CD4-positive, alpha-beta memory T cell (primary cell): ENCODE measurements around the gene PLA2G2E. TPM values are rescaled to one million over a fixed set of nuclear protein-coding genes. Genes with fewer than 3 reads are reported as not detected.
"Not testable (repeated sequence)": the region's sequence is repeated elsewhere in the genome, so short reads cannot be mapped to it uniquely, and the experiment has no call there.

Source experiments
- CTCF ChIA-PET: fragments of 350-600 bp; sonication (Branson Sonifier 250); formaldehyde crosslinking; loops from one replicate; lab custom pipeline; 2021; ENCODE audit warnings: inconsistent platforms; ENCODE audit not compliant: partially characterized antibody; lab: Charles Lee
- POLR2A ChIA-PET: fragments of 350-600 bp; sonication (Branson Sonifier 250); formaldehyde crosslinking; loops from one replicate; lab custom pipeline; 2021; ENCODE audit not compliant: partially characterized antibody; lab: Charles Lee
- DNase-seq, 5 donors: peaks; one replicate each; pipeline versions ENCODE4 v3.0.0 to v3.0.0-alpha.2; 2020 to 2022; ENCODE audit warnings: mixed read lengths in 1 of 5
- H3K27ac ChIP-seq: one replicate; pipeline ENCODE4 v1.7.0; 2013; ENCODE audit warnings: low read depth, low read length
- H3K27me3 ChIP-seq: 2 replicates; pipeline ENCODE4 v1.7.0; 2013; ENCODE audit warnings: mild to moderate bottlenecking, low read length, moderate library complexity; ENCODE audit not compliant: insufficient read depth
- H3K36me3 ChIP-seq: 2 replicates; pipeline ENCODE4 v1.7.0; 2013; ENCODE audit warnings: mild to moderate bottlenecking, low read length, moderate library complexity; ENCODE audit not compliant: insufficient read depth
- H3K4me1 ChIP-seq: 2 replicates; pipeline ENCODE4 v1.7.0; 2013; ENCODE audit warnings: mild to moderate bottlenecking, low read length, moderate library complexity; ENCODE audit not compliant: insufficient read depth
- H3K4me3 ChIP-seq, 2 donors: one replicate each; pipeline ENCODE4 v1.7.0; 2013; ENCODE audit warnings: low read length in 2 of 2, mild to moderate bottlenecking in 1 of 2
- H3K9me3 ChIP-seq, 2 donors: one replicate each; pipeline ENCODE4 v1.7.0; 2013; ENCODE audit warnings: low read length in 2 of 2, control low read depth in 1 of 2; ENCODE audit not compliant: control insufficient read depth in 1 of 2
- H3K27ac Mint-ChIP-seq, 7 donors: one replicate each; pipeline ENCODE4 v1.8.0; 2020 to 2021; ENCODE audit warnings: mixed read lengths in 7 of 7, mild to moderate bottlenecking in 6 of 7, inconsistent platforms in 3 of 7, moderate library complexity in 3 of 7
- H3K27me3 Mint-ChIP-seq, 2 donors: one replicate each; pipeline ENCODE4 v1.8.0; 2020 to 2021; ENCODE audit warnings: mixed read lengths in 2 of 2
- H3K36me3 Mint-ChIP-seq, 2 donors: one replicate each; pipeline ENCODE4 v1.8.0; 2020 to 2021; ENCODE audit warnings: mixed read lengths in 2 of 2, inconsistent platforms in 1 of 2, mild to moderate bottlenecking in 1 of 2
- H3K4me1 Mint-ChIP-seq, 4 donors: one replicate each; pipeline ENCODE4 v1.8.0; 2020 to 2021; ENCODE audit warnings: mixed read lengths in 4 of 4, mild to moderate bottlenecking in 1 of 4
- H3K4me3 Mint-ChIP-seq, 8 donors: one replicate each; pipeline ENCODE4 v1.8.0; 2020 to 2021; ENCODE audit warnings: mixed read lengths in 8 of 8, mild to moderate bottlenecking in 7 of 8, moderate library complexity in 6 of 8, inconsistent platforms in 3 of 8
- H3K9me3 Mint-ChIP-seq, 8 donors: one replicate each; pipeline ENCODE4 v1.8.0; 2020 to 2021; ENCODE audit warnings: mixed read lengths in 8 of 8, mild to moderate bottlenecking in 5 of 8, inconsistent platforms in 3 of 8, moderate library complexity in 1 of 8
- intact Hi-C: fragments of 100-400 bp; cut with micrococcal nuclease; formaldehyde crosslinking; loops from one replicate; pipeline ENCODE4 v1.15.1; 2023
- polyA plus RNA-seq, 2 donors: library from polyadenylated mRNA; unstranded; fragments of 300-500 nt; fragmentation: Illumina TruSeq; gene quantifications; one replicate each; pipeline ENCODE4 v1.2.3, GENCODE V29; 2021
- total RNA-seq, 2 experiments: library from RNA; stranded (reverse); gene quantifications; one replicate each; pipeline ENCODE4 v1.2.3, GENCODE V29; 2021

PLA2G2E gene
- total and polyA plus RNA-seq, 4 experiments from 2014 or later, result not detected

DNA sequence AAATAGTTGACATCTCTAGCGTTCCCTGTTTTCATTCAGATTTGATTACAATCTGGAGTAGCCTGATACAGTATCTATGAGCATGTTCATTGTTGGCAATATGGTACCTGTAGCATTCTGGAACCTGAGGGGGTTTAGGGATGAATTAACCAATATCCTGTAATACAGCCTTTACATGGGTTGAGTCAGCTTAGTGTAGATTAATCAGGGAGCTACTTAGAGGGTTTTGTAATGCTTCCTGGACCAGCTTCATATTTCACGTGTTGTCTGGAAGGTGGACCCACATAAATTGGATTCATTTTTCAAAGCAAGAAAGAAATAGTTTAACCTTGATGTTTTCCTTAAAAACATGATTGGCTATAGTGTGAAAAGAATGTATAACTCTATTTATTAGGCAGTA, 37.6 kb downstream of the PLA2G2E start:
- ChIA-PET POLR2A (no interaction called here), CTCF (interaction anchor here (0.6 kb wide), 1 partner anchor 93 kb away, joined by 5 read pairs; no protein-coding TSS in a partner anchor)
- H3K27ac Mint-ChIP-seq, result no peak overlapping the region
- Histone ChIP-seq H3K4me1 (peaks cover 27% of the 10 kb centered on the region), H3K27me3 (no peaks in the 10 kb centered on the region), H3K9me3 (no peaks in the 10 kb centered on the region), H3K4me3 (no peak overlapping the region), H3K27ac (no peak overlapping the region), H3K36me3 (no peaks in the 10 kb centered on the region)
- peaks cover 0 to 10% of the 10 kb centered on the region in 2 donors for H3K36me3 Mint-ChIP-seq
- intact Hi-C loops, result no loop called here
- H3K9me3 Mint-ChIP-seq, result no peaks in the 10 kb centered on the region
- H3K4me1 Mint-ChIP-seq, result peaks cover 32 to 57% (median 41%) of the 10 kb centered on the region in 4 donors
- DNase-seq, result no peak
- H3K27me3 Mint-ChIP-seq, result peaks cover 2 to 3% of the 10 kb centered on the region in 2 donors
- no peak overlapping the region for H3K4me3 Mint-ChIP-seq

DNA sequence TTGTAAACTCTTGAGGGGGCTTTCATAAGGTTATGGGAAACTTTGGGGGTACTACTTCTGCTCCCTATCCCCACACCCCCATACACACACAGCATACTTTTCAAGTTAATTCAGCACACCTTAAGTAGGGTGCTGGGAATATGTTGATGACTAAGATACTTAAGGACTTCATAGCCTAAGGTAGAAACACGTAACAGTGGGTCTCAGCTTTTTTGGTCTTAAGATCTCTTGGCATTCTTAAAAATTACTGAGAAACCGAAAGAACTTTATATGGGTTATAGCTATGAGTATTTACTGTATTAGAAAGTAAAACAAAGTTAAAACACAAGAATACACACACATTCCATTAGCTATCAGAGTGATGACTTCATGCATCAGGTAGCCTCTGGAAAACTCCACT, 39.1 kb downstream of the PLA2G2E start:
- no peaks in the 10 kb centered on the region for H3K27me3 ChIP-seq
- H3K36me3 ChIP-seq, result no peaks in the 10 kb centered on the region
- intact Hi-C loops, result no loop called here
- no peaks in the 10 kb centered on the region for H3K9me3 Mint-ChIP-seq
- H3K4me1 ChIP-seq, result peaks cover 27% of the 10 kb centered on the region
- peaks cover 2 to 10% of the 10 kb centered on the region in 2 donors for H3K27me3 Mint-ChIP-seq
- CTCF ChIA-PET, result no interaction called here
- H3K27ac Mint-ChIP-seq, result peak overlapping the region in 2 of 7 donors; percentile 43 to 91
- no peaks in the 10 kb centered on the region for H3K36me3 Mint-ChIP-seq
- H3K4me3 Mint-ChIP-seq, result peak overlapping the region in 7 of 8 donors; percentile 25 to 94 (median 89)
- peaks cover 29 to 57% (median 40%) of the 10 kb centered on the region in 4 donors for H3K4me1 Mint-ChIP-seq
- H3K9me3 ChIP-seq, result no peaks in the 10 kb centered on the region
- H3K27ac ChIP-seq, result no peak overlapping the region
- H3K4me3 ChIP-seq, result no peak overlapping the region
- POLR2A ChIA-PET, result no interaction called here
- no peak for DNase-seq

DNA sequence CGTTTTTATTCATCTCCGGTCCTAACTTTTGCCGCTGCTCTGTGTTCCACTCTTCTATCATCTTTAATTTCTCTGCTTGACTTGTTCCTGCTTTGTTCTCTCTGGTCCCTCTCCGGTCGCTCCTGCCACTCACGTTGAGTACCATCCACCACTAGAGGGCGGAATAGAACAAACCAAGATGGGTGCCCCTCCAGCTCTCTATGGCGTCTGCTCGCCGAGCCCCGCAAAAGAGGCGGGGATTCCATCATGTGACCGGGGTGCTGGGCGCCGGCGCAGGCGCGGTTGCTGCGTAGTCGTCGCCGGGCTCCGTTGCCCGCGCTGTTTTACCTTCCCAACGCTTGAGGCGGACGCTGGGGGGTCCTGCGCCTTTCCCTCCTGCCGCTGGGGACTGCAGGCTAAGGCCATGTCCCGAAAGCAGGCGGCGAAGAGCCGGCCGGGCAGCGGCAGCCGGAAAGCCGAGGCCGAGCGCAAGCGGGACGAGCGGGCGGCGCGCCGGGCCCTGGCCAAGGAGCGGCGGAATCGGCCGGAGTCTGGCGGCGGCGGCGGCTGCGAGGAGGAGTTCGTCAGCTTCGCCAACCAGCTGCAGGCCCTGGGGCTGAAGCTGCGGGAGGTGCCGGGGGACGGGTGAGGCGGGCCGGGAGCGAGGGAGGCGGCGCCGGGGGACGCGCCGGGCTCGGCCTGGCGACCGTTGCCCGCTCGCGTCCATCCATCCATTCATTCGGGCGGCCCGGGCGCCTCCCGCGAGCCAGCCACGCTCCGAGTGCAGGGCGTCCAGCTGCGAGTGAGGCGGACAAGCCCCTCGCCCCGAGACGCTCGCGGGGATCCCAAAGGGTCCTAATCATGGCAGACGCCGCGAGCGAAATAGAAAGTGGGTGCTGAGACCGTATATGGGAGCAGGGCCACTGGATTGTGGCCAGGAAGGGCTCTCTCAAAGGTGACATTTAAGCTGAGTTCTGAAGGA, 41.0 kb downstream of the PLA2G2E start, which contains the start of gene OTUD3:
Gene OTUD3, plus strand, starts transcription at position 285 of the 961 bp plus-strand sequence. Its CDS starts 119 bp downstream, at position 404.
- peak within 1 kb of the TSS; percentile 62 to 66 for H3K4me3 ChIP-seq
- H3K4me1 ChIP-seq, result peaks cover 27% of the 10 kb centered on the region
- peak within 1 kb of the TSS; percentile 77 for H3K27ac ChIP-seq
- Mint-ChIP-seq H3K4me1 (peaks cover 20 to 43% (median 31%) of the 10 kb centered on the region in 4 donors), H3K4me3 (peak within 1 kb of the TSS; percentile 88 to 94 (median 90)), H3K36me3 (no peaks in the 10 kb centered on the region), H3K27me3 (peaks cover 10 to 16% of the 10 kb centered on the region in 2 donors), H3K27ac (peak within 1 kb of the TSS; percentile 64 to 92 (median 81)), H3K9me3 (no peaks in the 10 kb centered on the region)
- no peaks in the 10 kb centered on the region for H3K27me3 ChIP-seq
- no peaks in the 10 kb centered on the region for H3K36me3 ChIP-seq
- no peaks in the 10 kb centered on the region for H3K9me3 ChIP-seq
- POLR2A ChIA-PET, result interaction anchor here (0.7 to 1.2 kb wide), 6 partner anchors 14 to 752 kb away, joined by 3 to 4 read pairs (median 3); partner anchors contain the start of genes CAMK2N1 and MUL1
- intact Hi-C loops, result no loop called here
- peak; percentile 96 to 97 (median 97) for DNase-seq
- CTCF ChIA-PET, result interaction anchor here (0.7 to 1.3 kb wide), 7 partner anchors 9 to 330 kb away, joined by 3 to 5 read pairs (median 4); no protein-coding TSS in a partner anchor

DNA sequence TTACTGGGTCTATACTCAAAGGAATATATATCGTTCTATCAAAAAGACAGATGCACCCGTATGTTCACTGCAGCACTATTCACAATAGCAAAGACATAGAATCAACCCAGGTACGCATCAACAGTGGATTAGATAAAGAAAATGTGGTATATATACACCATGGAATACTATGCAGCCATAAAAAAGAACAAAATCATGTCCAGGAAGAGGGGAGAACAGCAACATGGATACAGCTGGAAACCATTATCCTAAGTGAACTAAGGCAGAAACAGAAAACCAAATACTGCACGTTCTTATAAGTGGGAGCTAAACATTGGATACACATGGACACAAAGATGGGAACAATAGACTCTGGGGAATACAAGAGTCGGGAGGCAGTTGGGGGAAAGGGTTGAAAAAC, 42.6 kb downstream of the PLA2G2E start:
- H3K9me3 Mint-ChIP-seq, H3K27ac ChIP-seq, H3K36me3 ChIP-seq, H3K9me3 ChIP-seq, H3K27me3 ChIP-seq, intact Hi-C loops, H3K4me3 ChIP-seq, CTCF ChIA-PET, H3K4me3 Mint-ChIP-seq, DNase-seq, H3K36me3 Mint-ChIP-seq, POLR2A ChIA-PET: not testable (repeated sequence)
- peaks cover 27% of the 10 kb centered on the region for H3K4me1 ChIP-seq
- Mint-ChIP-seq H3K27ac (peak overlapping the region in 2 of 7 donors; percentile 8 to 61), H3K27me3 (peaks cover 20 to 26% of the 10 kb centered on the region in 2 donors), H3K4me1 (peaks cover 20 to 36% (median 29%) of the 10 kb centered on the region in 4 donors)

DNA sequence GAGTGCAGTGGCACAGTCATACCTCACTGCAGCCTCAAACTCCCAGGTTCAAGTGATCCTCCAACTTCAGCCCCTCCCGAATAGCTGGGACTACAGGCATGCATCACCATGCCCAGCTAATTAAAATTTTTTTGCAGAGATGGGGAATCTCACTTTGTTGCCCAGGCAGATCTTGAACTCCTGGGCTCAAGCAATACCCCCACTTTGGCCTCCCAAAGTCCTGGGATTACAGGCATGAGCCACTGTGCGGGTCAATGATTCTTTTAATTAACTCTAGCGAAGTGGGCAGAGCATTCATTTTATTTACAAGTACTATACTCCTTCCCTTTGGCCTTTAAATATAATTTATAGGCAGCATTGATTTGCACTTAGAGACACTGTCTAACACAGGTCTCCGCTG, 43.8 kb downstream of the PLA2G2E start:
- no peaks in the 10 kb centered on the region for H3K36me3 Mint-ChIP-seq
- intact Hi-C loops, result no loop called here
- CTCF ChIA-PET, result no interaction called here
- Histone ChIP-seq H3K9me3 (no peaks in the 10 kb centered on the region), H3K27me3 (no peaks in the 10 kb centered on the region), H3K36me3 (no peaks in the 10 kb centered on the region), H3K4me1 (peaks cover 24% of the 10 kb centered on the region), H3K4me3 (no peak overlapping the region), H3K27ac (no peak overlapping the region)
- H3K9me3 Mint-ChIP-seq, result no peaks in the 10 kb centered on the region
- no peak for DNase-seq
- H3K4me1 Mint-ChIP-seq, result peaks cover 14 to 25% (median 20%) of the 10 kb centered on the region in 4 donors
- H3K27ac Mint-ChIP-seq, result no peak overlapping the region
- POLR2A ChIA-PET, result interaction anchor here (0.7 kb wide), 1 partner anchor 21 kb away, joined by 4 read pairs; no protein-coding TSS in a partner anchor
- peaks cover 27 to 30% of the 10 kb centered on the region in 2 donors for H3K27me3 Mint-ChIP-seq
- no peak overlapping the region for H3K4me3 Mint-ChIP-seq

DNA sequence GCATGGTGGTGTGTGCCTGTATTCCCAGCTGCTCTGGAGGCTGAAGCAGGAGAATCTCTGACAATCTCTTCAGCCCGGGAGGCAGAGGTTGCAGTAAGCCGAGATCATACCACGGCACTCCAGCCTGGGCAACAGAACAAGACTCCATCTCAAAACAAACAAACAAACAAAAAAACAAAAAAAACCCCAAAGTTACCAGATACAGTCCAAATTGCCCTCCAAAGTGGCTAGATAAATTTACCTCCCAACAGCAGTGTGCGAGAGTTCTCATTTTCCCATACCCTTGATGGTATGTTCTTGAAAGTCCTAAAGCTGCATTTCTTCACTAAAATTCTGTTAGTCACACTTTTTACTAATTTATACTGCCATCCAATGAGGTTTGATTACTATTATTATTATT, 44.2 kb downstream of the PLA2G2E start:
- Histone ChIP-seq H3K9me3 (no peaks in the 10 kb centered on the region), H3K27ac (no peak overlapping the region), H3K27me3 (no peaks in the 10 kb centered on the region), H3K4me1 (peaks cover 20% of the 10 kb centered on the region), H3K4me3 (no peak overlapping the region), H3K36me3 (no peaks in the 10 kb centered on the region)
- no peaks in the 10 kb centered on the region for H3K36me3 Mint-ChIP-seq
- H3K27ac Mint-ChIP-seq, result no peak overlapping the region
- H3K4me3 Mint-ChIP-seq, result no peak overlapping the region
- intact Hi-C loops, result no loop called here
- DNase-seq, result no peak
- H3K4me1 Mint-ChIP-seq, result peaks cover 12 to 21% (median 17%) of the 10 kb centered on the region in 4 donors
- ChIA-PET CTCF (no interaction called here), POLR2A (interaction anchor here (0.7 kb wide), 1 partner anchor 21 kb away, joined by 4 read pairs; no protein-coding TSS in a partner anchor)
- H3K9me3 Mint-ChIP-seq, result no peaks in the 10 kb centered on the region
- H3K27me3 Mint-ChIP-seq, result peaks cover 29 to 32% of the 10 kb centered on the region in 2 donors

DNA sequence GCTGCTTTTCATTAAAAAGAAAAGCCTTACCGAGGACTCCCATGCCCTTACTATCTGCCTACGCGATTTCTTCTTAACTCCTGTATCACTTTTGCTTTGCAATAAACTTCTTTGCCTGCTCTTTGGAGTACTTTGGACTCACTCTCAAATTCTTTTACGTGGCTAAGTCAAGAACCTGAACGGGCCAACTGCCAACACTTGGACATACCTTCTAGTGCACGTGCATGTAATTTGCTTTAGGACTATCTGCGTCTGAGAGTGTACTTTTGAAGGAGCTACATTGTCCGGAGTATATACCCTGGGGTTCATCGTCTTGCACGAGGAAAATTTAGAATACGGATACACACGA, 44.8 kb downstream of the PLA2G2E start:
- Mint-ChIP-seq H3K27me3 (peaks cover 29 to 32% of the 10 kb centered on the region in 2 donors), H3K27ac (no peak overlapping the region), H3K36me3 (no peaks in the 10 kb centered on the region), H3K9me3 (no peaks in the 10 kb centered on the region), H3K4me3 (no peak overlapping the region), H3K4me1 (peaks cover 9 to 15% (median 12%) of the 10 kb centered on the region in 4 donors)
- no peaks in the 10 kb centered on the region for H3K36me3 ChIP-seq
- H3K27me3 ChIP-seq, result no peaks in the 10 kb centered on the region
- H3K27ac ChIP-seq, result no peak overlapping the region
- H3K4me1 ChIP-seq, result peaks cover 14% of the 10 kb centered on the region
- DNase-seq, result no peak
- H3K9me3 ChIP-seq, result no peaks in the 10 kb centered on the region
- no peak overlapping the region for H3K4me3 ChIP-seq
- ChIA-PET CTCF (no interaction called here), POLR2A (no interaction called here)
- intact Hi-C loops, result no loop called here
